OCI-M1 (cell line): ENCODE measurements around the gene ETS2.

Experiments used
- DNase-seq: peaks from one replicate; lab custom pipeline; 2025; lab: John Stamatoyannopoulos, UW

The ETS2 gene

GRCh38 chr21:38802050-38803026, 3.4 kb upstream of the ETS2 start:
- DNase-seq, result peak; percentile 54

- DNase-seq, result no peak
These were observed 2.6 kb upstream of the ETS2 start for GRCh38 chr21:38803075-38803660.

- no peak for DNase-seq
These were observed 1.5 kb upstream of the ETS2 start for GRCh38 chr21:38804030-38804788.

- peak; percentile 86 for DNase-seq
These were observed 871 bp upstream of the ETS2 start for GRCh38 chr21:38804789-38805327.

GRCh38 chr21:38806153-38806941, 618 bp downstream of the ETS2 start:
- DNase-seq, result peak; percentile 58

GRCh38 chr21:38806942-38807284, 1.2 kb downstream of the ETS2 start:
- peak; percentile 69 for DNase-seq

- DNase-seq, result peak; percentile 61
These were observed 1.7 kb downstream of the ETS2 start for GRCh38 chr21:38807441-38807871.

GRCh38 chr21:38807986-38808385, 2.3 kb downstream of the ETS2 start:
- no peak for DNase-seq

- DNase-seq, result peak; percentile 60
These were observed 3.6 kb downstream of the ETS2 start for GRCh38 chr21:38809198-38809878.

- no peak for DNase-seq
These were observed 4.5 kb downstream of the ETS2 start for GRCh38 chr21:38810034-38810825.

GRCh38 chr21:38810826-38811164, 5.1 kb downstream of the ETS2 start:
- DNase-seq, result no peak

- no peak for DNase-seq
These were observed 5.5 kb downstream of the ETS2 start for GRCh38 chr21:38811257-38811656.

GRCh38 chr21:38813143-38813542, 7.4 kb downstream of the ETS2 start:
- DNase-seq, result no peak

- DNase-seq, result no peak
These were observed 7.8 kb downstream of the ETS2 start for GRCh38 chr21:38813547-38813946.

GRCh38 chr21:38814126-38815059, 8.7 kb downstream of the ETS2 start:
- no peak for DNase-seq

- DNase-seq, result no peak
These were observed 9.3 kb downstream of the ETS2 start for GRCh38 chr21:38815060-38815405.

GRCh38 chr21:38816400-38816977, 10.8 kb downstream of the ETS2 start:
- no peak for DNase-seq

- no peak for DNase-seq
These were observed 11.9 kb downstream of the ETS2 start for GRCh38 chr21:38817371-38818324.
